GM19467 (cell line): ENCODE data around the gene SHH.
"Not testable (repeated sequence)": the region's sequence is repeated elsewhere in the genome, so short reads cannot be mapped to it uniquely, and the experiment has no call there.

Experiments used
- ATAC-seq: cut with Tn5 transposase; IDR thresholded peaks from one replicate; pipeline ENCODE4 v1.9.1; 2021; ENCODE audit warnings: mild to moderate bottlenecking, moderate library complexity; ENCODE audit not compliant: unreplicated experiment

The SHH gene

DNA sequence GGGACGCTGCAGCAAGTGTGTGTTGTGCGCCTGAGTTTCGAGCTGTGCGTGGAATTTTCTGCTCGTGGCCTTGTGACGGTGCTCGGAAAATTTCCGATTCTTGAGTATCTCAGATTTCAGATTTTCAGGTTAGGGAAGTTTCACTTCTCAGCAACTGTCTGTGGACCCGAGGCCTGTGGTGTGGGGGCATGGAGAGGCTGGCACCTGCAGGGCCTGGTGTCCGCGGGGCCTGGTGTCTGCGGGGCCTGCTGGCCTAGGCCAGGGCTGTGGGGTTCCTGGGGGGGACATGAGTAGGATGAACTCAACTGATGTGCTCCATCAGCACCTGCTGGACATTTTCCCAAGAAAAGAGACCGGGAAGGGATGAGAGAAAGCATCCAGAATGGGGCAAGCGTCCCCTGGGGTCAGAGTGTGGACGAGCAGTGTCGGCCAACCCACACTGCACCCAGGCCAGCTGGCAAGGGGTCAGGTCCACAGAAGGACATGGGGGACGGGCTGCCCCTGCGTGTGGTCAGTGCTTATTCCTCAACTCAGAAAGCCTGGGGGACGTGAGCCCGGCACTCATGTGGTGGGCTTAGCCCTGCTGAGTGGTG, 31.3 kb upstream of the SHH start:
- no peak for ATAC-seq

DNA sequence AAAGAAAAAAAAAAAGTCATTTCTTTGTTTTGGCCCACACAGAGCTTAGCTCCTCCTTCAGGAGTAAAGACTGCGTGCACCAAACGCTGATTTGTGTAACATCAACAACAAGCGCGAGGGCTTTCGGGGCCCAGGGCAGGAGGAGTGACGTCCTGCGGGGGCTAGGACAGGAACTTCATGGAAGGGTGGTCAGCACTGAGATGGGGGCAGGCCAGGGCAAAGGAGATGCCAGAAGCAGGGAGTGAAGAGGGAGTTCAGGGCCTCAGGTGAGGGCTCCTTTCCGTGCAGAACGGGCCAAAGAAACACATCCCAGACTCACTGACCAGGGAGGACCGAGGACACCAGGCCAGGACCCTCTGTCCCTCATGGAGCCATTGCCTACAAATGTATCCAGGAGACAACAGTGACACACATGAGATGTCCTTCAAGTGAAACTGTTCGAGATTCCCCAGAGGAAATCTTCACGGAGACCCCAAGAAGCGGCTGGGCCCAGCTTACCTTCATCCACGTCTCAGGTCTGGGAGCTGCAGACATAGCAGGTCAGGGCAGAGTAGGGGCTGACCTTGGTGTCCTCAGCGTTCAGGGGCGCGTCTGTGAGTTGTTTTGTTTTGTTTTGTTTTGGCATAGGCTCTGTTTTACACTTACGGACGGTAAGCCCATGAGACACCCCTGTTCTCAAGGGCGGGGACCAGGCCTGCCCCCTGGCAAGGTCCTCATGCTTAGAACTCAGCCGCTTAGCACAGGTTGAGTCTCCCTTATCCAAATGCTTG, 30.4 kb upstream of the SHH start:
- no peak for ATAC-seq

DNA sequence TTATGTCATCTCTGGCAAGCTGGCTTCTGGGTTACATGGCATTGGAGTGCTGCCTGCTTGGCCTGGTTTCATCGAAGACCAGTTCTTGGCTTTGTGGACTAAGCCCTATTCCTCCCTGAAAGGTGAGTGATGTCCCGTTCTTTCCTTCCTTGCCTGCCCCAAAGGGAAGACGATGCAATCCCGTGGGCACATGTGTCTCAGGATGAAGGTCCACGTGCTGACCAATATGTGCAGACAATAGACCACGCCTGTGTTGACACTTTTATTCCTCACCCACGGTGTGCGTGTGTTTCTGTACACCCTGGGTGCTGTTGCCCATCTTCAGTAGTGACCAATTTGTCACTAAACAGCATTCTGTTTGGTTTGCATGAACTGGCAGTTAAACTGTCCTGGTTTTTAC, 28.6 kb upstream of the SHH start:
- no peak for ATAC-seq

DNA sequence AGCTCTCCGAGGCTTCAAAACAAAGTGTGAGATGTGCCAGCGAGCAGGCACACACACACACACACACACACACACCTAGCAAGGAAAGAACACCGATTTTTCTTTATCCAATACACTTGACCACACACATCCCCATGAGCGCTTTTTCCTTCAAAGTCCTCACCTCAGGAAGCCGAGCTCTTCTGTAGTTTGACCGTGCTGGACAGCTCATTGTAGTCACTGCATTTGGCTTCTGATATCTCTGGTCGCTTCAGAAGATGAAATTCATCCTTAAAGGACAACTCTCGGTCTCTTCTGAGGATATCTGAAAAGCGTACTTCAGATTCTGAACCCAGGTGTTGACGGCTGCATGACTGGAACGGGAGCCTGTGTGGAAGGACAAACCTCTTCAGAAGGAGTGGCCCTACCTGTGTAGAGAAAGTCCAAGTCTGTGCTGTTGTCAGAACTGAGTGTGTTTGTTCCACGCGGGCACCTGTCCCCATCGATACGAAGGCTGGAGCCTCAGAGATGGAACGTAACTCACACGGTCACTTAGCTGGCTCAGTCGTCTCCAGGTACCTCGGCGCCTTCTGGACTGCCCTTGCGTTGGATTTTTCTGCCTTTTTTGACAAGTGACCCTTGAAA, 28.1 kb upstream of the SHH start:
- ATAC-seq, result no peak

- no peak for ATAC-seq
Observed at GRCh38 chr7:155839461-155839860, 27.2 kb upstream of the SHH start.

- ATAC-seq, result not testable (repeated sequence)
Observed at GRCh38 chr7:155838312-155838711, 26.0 kb upstream of the SHH start.

DNA sequence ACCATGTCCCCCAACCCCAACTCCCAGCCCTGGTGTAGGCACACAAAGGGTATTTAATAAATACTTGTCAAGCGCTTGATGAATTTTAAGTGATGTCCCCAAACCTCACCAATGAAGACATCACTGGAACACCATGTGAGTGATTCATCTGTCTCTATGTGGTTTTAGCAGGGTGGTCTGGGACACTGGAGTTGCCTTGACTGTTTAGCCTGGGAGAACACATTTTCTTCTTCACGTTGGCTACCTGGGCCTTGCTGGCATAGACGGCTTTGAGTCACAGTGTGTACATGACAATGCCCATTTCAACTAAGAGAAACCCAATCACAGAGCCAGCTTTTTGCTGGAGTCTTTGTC, 24.8 kb upstream of the SHH start:
- no peak for ATAC-seq

DNA sequence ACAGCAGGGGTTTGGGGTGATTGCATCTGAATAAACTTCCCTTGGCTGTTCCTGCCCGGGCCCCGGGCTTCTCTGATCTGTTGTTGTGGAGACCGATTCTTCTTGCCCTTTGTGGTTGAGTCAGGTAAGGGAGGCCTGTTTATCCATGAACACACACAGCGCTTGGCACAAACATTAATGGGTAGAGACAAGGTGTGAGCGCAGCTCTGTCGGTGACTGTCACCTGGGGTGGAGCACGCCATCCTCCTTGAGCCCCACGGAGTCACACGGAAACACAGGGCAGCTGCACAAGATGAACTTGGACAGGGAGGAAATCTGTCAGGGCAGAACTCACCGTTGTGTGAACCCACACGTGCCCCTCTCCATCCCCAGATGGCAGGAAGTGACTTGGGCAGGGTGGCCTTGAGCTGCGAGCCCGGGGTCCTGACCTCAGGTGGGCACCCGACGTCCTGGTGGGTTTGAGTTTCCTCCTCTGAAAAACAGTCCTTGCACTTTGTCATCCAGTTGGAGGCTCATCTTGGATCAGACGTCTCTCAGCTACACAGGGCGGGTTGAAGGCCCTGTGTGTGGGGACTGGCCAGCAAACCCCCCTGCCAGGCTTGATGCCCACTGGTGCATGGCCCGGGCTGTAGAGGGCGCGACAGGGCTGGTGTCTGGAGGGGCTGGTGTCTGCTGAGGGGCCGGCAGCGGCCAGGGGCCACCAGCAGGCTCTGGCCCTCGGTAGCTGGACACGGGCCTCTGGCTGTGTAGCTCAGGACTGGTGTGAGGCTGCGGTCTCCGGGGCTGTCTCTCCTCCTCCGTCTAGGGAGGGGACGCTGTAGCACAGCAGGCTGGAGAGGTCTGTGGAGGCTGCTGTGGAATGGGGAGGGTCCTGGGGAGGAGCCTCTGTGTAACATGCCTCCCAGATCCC, 24.2 kb upstream of the SHH start:
- no peak for ATAC-seq

DNA sequence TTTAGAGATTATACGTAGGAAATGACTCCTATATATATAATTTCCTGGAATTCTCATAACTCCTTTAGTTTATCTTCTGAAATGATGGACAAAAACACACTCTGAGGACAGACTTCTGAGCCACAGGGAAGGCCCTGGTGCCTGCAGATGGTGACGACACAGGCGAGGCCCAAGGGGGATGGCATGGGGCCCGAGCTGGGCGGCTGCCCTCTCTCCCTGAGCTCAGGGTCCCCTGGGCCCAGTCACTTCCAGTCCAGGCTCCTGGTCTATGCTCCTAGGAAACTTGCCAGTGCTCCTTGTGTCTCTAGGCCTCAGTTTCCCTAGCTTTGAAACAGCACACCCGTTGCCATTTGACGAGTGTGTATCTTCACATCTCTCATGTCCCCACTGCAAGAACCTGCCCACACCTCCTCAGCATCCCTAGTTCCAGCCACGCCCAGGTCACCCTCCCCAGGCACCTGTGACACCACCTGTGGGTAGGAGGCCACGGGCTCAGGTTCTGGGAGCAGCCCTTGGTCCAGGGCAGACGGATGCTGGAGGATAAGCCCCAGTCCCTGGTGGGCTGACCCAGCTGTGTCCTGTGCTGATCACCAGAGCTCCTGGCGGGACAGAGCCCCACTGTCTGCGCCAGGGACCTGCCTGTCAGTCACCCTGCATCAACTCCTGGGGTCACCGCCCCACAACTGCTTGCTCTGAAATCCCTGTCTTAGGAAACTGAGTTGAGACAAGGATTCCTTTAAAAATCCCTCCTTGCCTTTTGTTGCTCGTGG, 23.4 kb upstream of the SHH start:
- no peak for ATAC-seq

- no peak for ATAC-seq
Observed at GRCh38 chr7:155834486-155835048, 22.3 kb upstream of the SHH start.

DNA sequence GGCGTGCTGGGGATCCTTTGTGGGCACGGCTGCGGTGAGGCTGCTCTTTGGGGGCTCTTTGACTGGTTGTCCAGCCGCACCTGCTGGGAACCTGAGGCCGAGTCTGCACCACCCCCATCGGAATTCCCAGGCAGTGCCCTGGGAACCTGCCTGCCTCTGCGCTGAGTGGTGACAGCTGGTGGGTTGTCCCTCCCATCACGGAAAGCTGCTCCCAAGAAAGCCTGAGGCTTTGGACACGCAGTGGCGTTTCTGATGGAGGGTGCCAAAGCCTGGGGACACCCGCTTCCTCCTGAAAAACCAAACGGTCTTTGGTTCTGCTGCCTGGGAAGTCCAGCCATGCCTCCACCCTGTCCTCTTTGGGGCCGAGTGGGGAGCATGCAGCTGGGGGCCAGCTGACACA, 21.4 kb upstream of the SHH start:
- ATAC-seq, result no peak

DNA sequence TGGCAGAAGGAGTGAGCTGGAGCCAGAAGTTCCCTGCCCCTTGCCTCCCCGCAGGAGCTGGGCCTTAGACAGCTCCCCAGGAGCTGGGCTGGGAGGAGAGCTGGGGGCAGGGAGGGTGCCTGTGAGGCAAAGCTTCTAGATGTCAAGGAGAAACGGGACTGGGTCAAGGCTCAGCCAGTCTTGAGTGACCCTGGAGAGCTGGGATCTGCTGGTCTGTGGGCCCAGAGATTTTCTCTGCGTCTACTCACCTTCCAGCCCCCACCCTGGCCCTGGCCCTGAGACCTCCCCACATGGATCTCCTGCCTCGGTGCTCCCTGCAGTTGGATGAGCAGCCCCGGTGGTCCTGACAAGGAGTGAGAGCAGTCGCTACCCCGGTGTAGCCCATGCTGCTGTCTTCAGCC, 20.3 kb upstream of the SHH start:
- no peak for ATAC-seq

DNA sequence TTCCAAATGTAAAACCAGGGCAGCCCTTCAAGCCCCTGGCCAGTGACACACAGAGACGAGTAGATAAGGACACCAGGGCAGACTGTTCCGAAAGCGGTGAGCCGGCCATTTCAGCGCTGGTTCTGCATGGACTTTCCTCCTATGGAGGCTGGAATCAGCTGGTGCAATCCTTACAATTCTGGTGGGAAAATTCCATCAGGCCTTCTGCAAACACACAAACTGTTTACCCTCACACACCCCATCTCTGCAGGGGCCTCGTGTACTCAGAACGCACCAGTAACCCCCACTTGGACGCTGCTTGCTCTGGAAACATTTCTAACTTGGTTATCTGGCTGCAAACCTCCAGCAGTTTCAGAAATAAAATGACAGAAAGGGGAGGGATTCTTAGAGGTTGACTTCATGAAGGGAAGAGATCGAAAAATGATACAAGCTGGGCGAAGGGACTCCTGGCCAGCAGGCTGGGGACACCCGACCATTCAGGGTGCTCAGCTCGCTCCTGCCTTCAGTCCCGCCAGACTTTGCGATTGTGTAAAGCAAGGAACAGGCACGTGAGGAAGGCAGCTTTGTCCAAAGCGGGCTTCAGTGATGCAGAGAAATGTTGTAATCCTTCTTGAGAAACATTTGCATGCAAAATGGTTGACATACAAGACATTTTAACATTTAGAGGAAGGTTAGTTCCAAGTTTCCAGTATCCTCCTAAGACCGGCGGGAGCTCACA, 19.7 kb upstream of the SHH start:
- ATAC-seq, result no peak

GRCh38 chr7:155830961-155831806, 18.9 kb upstream of the SHH start:
- no peak for ATAC-seq

GRCh38 chr7:155829796-155830470, 17.7 kb upstream of the SHH start:
- no peak for ATAC-seq

GRCh38 chr7:155825336-155825735, 13.1 kb upstream of the SHH start:
- no peak for ATAC-seq

GRCh38 chr7:155824227-155824886, 12.1 kb upstream of the SHH start:
- no peak for ATAC-seq

- no peak for ATAC-seq
Observed at GRCh38 chr7:155821851-155822250, 9.6 kb upstream of the SHH start.
